Progenitor cell of endocrine pancreas (in vitro differentiated cells): ENCODE measurements around the gene SPDYE2B. TPM values are rescaled to one million over a fixed set of nuclear protein-coding genes. Genes with fewer than 3 reads are reported as not detected.
"Not testable (repeated sequence)": the region's sequence is repeated elsewhere in the genome, so short reads cannot be mapped to it uniquely, and the experiment has no call there.

ENCODE experiments used
- DNase-seq: peaks from one replicate; pipeline ENCODE4 v3.0.0; 2021; ENCODE audit warnings: low spot score; ENCODE audit not compliant: unreplicated experiment
- H3K27ac Mint-ChIP-seq: 2 replicates; pipeline ENCODE4 v1.8.0; 2021; ENCODE audit warnings: mild to moderate bottlenecking, moderate library complexity, mixed read lengths
- H3K27me3 Mint-ChIP-seq: 2 replicates; pipeline ENCODE4 v1.8.0; 2021; ENCODE audit warnings: mixed read lengths
- H3K36me3 Mint-ChIP-seq: 2 replicates; pipeline ENCODE4 v1.8.0; 2022; ENCODE audit warnings: mixed read lengths; ENCODE audit not compliant: insufficient read depth
- H3K4me1 Mint-ChIP-seq: 2 replicates; pipeline ENCODE4 v1.8.0; 2021; ENCODE audit warnings: low read depth, mixed read lengths
- H3K4me3 Mint-ChIP-seq: 2 replicates; pipeline ENCODE4 v1.8.0; 2021; ENCODE audit warnings: low read depth, mild to moderate bottlenecking, moderate library complexity, mixed read lengths
- H3K9me3 Mint-ChIP-seq: 2 replicates; pipeline ENCODE4 v1.8.0; 2021; ENCODE audit warnings: low read depth, mixed read lengths
- total RNA-seq: library from RNA; stranded (reverse); gene quantifications from 2 replicates; pipeline ENCODE4 v1.2.1, GENCODE V29; 2021

Gene SPDYE2B
- total RNA-seq, 1 donor from 2014 or later: not detected

GRCh38 chr7:102667523-102667922 is 17.4 kb downstream of the SPDYE2B start:
- H3K27ac Mint-ChIP-seq, H3K9me3 Mint-ChIP-seq, H3K4me3 Mint-ChIP-seq, H3K4me1 Mint-ChIP-seq, H3K36me3 Mint-ChIP-seq, H3K27me3 Mint-ChIP-seq, DNase-seq: not testable (repeated sequence)

DNA sequence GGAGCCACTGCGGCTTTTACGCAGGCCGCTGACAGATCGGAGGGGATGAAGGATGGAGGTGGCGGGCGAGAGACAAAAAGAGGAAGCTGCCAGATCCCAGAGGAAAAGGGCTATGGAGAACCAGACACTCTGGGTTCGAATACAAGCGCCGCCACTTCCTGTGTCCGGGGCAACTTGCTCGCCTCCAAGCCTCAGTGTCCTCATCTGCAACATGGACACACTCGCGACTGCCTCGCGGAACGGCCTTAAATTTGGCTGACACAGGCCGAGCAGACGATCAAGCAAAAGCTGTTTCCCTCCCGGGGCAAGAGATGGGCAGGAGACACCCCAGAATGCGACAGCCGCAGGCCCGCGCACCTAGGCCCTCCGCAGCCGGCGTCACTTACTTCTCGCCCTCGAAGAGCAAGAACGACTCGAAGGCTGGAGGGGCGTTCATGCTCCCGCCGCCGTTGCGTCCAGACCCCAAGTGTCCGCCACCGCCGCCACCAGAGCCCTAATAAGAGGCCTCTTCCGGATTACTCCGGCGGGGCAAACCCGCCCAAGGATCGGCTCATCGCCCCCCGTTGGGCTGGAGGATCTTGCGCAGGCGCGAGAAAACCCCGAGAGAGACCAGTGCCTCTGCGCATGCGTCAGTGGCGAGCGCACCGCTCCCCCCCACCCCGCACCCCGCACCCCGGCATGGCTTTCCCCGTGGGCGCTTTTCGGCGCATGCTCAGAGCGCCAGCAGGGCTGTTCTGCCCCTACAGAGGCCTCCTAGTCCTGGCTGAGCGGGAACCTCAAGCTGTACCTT is 21.2 kb downstream of the SPDYE2B start, which contains the start of gene POLR2J2:
POLR2J2 (minus strand) TSS at position 498 of the 790 bp plus-strand sequence; CDS start at position 436, 62 bp downstream.
- DNase-seq: peak; percentile 91
- not testable (repeated sequence) for H3K27me3 Mint-ChIP-seq, H3K9me3 Mint-ChIP-seq, H3K4me1 Mint-ChIP-seq, H3K36me3 Mint-ChIP-seq
- peak within 1 kb of the TSS; percentile 67 for H3K27ac Mint-ChIP-seq
- H3K4me3 Mint-ChIP-seq: peak within 1 kb of the TSS; percentile 80

DNA sequence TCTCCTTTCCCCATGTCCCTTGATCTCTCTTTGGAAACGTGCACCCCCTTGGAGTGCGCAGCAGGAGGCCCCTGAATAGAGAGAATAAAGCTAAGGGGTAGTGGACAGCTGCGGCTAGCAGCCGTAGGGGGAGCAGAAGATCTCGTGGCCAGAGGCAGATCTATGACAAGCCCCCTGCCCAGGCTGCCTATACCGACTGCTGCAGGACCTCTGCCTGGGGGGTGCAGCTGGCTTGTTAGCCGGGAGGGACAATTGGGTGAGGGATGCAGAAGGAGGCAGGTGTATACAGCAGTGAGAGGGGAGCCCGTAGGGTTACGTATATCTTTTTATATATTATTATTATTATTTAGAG is 21.8 kb downstream of the SPDYE2B start:
- H3K27me3 Mint-ChIP-seq, H3K36me3 Mint-ChIP-seq, H3K9me3 Mint-ChIP-seq, H3K4me3 Mint-ChIP-seq, DNase-seq, H3K4me1 Mint-ChIP-seq, H3K27ac Mint-ChIP-seq: not testable (repeated sequence)

DNA sequence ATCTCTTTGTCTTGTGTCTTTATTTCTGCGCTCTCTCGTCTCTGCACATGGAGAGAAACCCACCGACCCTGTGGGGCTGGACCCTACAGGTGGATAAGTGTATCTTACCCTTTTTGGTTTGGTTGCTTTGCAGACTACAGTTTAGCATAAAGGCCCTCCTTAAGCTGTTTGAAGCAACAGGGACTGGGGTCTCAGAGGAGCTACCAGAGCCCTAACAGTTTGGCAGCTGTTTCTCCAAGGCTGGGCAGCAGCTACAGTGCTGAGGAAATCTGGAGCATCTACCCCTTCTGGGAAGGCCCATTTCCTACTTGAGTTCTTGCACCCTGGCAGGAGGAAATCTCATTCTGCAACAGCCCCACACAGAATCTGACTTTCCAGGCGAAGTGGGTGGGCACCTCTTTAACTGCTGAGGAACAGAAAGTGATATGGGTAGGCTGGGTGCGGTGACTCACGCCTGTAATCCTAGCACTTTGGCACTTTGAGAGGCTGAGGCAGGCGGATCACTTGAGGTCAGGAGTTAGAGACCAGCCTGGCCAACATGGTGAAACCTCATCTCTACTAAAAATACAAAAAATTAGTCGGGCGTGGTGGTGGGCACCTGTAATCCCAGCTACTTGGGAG is 23.4 kb downstream of the SPDYE2B start:
- H3K27me3 Mint-ChIP-seq, H3K27ac Mint-ChIP-seq, H3K4me1 Mint-ChIP-seq, H3K9me3 Mint-ChIP-seq, H3K4me3 Mint-ChIP-seq, H3K36me3 Mint-ChIP-seq, DNase-seq: not testable (repeated sequence)

- H3K27ac Mint-ChIP-seq, H3K27me3 Mint-ChIP-seq, H3K9me3 Mint-ChIP-seq, H3K36me3 Mint-ChIP-seq, H3K4me1 Mint-ChIP-seq, H3K4me3 Mint-ChIP-seq, DNase-seq: not testable (repeated sequence)
Measured at GRCh38 chr7:102675545-102675944, 25.4 kb downstream of the SPDYE2B start.

GRCh38 chr7:102680780-102681179 is 30.7 kb downstream of the SPDYE2B start:
- H3K27me3 Mint-ChIP-seq, H3K4me3 Mint-ChIP-seq, DNase-seq, H3K4me1 Mint-ChIP-seq, H3K36me3 Mint-ChIP-seq, H3K27ac Mint-ChIP-seq, H3K9me3 Mint-ChIP-seq: not testable (repeated sequence)

DNA sequence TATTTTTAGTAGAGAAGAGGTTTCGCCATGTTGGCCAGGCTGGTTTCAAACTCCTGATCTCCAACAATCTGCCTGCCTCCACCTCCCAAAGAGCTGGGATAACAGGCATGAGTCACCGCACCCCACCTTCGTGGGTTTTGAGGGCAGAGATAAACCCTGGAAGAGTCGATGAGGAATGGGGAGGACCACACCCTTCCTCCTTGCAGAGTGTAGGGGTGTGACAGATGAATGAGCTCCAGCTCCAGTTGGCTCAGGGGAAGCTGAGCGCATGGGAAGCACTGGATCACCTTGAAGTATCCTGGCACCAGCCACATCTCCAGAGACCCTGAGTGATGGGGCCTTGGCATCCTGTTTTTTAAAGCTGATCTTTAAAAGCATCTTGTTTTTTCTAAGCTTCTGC is 32.4 kb downstream of the SPDYE2B start:
- H3K36me3 Mint-ChIP-seq, H3K27me3 Mint-ChIP-seq, H3K4me1 Mint-ChIP-seq, H3K9me3 Mint-ChIP-seq, H3K4me3 Mint-ChIP-seq, DNase-seq, H3K27ac Mint-ChIP-seq: not testable (repeated sequence)

GRCh38 chr7:102688299-102689036 is 38.3 kb downstream of the SPDYE2B start:
- peaks cover 13% of the 10 kb centered on the region for H3K27me3 Mint-ChIP-seq
- H3K4me3 Mint-ChIP-seq, DNase-seq, H3K27ac Mint-ChIP-seq, H3K4me1 Mint-ChIP-seq, H3K36me3 Mint-ChIP-seq, H3K9me3 Mint-ChIP-seq: not testable (repeated sequence)

GRCh38 chr7:102689436-102690282 is 39.5 kb downstream of the SPDYE2B start:
- H3K27ac Mint-ChIP-seq, H3K9me3 Mint-ChIP-seq, H3K36me3 Mint-ChIP-seq, DNase-seq, H3K4me1 Mint-ChIP-seq, H3K4me3 Mint-ChIP-seq: not testable (repeated sequence)
- peaks cover 20% of the 10 kb centered on the region for H3K27me3 Mint-ChIP-seq

DNA sequence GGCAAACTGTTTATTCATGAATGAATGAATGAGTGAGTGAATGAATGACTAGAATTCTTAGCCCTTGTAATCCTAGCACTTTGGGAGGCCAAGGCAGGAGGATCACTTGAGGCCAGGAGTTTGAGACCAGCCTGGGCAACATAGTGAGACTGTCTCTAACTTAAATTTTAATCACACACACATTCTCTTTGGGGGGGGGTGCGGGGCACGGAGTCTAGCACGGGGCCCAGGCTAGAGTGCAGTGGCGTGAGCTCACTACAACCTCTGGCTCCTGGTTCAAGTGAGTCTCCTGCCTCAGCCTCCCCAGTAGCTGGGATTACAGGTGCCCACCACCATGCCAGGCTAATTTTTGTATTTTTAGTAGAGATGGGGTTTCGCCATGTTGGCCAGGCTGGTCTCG is 40.5 kb downstream of the SPDYE2B start:
- not testable (repeated sequence) for H3K4me3 Mint-ChIP-seq, H3K9me3 Mint-ChIP-seq, DNase-seq, H3K36me3 Mint-ChIP-seq, H3K4me1 Mint-ChIP-seq, H3K27ac Mint-ChIP-seq
- H3K27me3 Mint-ChIP-seq: peaks cover 22% of the 10 kb centered on the region

DNA sequence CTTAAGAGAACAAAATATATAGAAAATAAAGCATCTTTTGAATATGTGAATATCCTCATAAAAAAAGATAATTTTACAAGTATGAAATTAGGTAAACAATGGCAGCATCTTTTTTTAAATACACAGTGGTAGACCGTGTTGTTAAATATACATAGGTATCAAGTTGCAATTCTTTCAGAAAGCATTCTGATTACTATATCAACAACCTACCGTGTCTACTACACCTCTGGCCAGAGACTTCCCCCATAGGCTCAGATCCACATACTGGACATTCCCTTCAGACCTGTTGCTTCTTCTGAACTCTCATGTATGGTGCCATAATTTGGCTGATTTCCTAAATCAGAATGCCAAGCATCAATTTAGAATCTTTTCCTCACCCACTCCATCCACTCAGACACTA is 43.9 kb downstream of the SPDYE2B start:
- not testable (repeated sequence) for DNase-seq, H3K4me3 Mint-ChIP-seq, H3K4me1 Mint-ChIP-seq, H3K9me3 Mint-ChIP-seq, H3K36me3 Mint-ChIP-seq, H3K27ac Mint-ChIP-seq
- peaks cover 26% of the 10 kb centered on the region for H3K27me3 Mint-ChIP-seq

- not testable (repeated sequence) for DNase-seq, H3K9me3 Mint-ChIP-seq, H3K27ac Mint-ChIP-seq, H3K4me3 Mint-ChIP-seq, H3K36me3 Mint-ChIP-seq, H3K4me1 Mint-ChIP-seq
- peaks cover 32% of the 10 kb centered on the region for H3K27me3 Mint-ChIP-seq
Measured at GRCh38 chr7:102695033-102695552, 45.0 kb downstream of the SPDYE2B start.
